Activated CD8-positive, alpha-beta memory T cell treated with anti-CD3 and anti-CD28 coated beads, Interleukin-2, amount 50 U/mL, for 24 hours (primary cell): ENCODE results near the gene GNL1.

Experiments used
- DNase-seq: peaks from one replicate; pipeline ENCODE4 v3.0.0-alpha.2; 2020; ENCODE audit errors: extremely low read depth

GNL1 gene, protein sequence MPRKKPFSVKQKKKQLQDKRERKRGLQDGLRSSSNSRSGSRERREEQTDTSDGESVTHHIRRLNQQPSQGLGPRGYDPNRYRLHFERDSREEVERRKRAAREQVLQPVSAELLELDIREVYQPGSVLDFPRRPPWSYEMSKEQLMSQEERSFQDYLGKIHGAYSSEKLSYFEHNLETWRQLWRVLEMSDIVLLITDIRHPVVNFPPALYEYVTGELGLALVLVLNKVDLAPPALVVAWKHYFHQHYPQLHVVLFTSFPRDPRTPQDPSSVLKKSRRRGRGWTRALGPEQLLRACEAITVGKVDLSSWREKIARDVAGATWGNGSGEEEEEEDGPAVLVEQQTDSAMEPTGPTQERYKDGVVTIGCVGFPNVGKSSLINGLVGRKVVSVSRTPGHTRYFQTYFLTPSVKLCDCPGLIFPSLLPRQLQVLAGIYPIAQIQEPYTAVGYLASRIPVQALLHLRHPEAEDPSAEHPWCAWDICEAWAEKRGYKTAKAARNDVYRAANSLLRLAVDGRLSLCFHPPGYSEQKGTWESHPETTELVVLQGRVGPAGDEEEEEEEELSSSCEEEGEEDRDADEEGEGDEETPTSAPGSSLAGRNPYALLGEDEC

GRCh38 chr6:30556066-30556905, at the start of gene GNL1:
TSS of gene GNL1 (minus strand) at chr6:30556489. CDS start at chr6:30556203, 286 bp downstream.
- peak; percentile 98 for DNase-seq

GRCh38 chr6:30603961-30604360, 47.7 kb upstream of the GNL1 start:
- no peak for DNase-seq

- DNase-seq = no peak
Observed at GRCh38 chr6:30601815-30602641, 45.7 kb upstream of the GNL1 start.

DNA sequence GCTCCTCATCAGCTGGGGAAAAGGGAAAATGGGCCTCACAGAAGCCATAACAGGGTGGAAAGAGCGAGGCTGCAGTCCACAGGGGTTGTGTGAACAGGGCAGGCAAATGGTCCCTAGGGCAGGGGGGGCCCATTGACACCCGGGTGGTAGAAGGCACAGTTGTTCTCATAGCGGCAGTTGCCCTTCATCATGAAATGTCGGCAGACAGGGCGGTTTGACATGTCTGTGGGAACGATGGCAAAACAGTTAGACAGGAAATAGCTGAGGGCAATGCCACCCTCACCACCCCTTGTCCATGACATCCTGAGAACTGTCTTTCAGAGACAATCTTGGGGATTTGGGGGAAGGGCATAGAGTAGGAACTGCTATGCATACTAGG, 45.1 kb upstream of the GNL1 start:
- no peak for DNase-seq

- DNase-seq = no peak
Observed at GRCh38 chr6:30600451-30600961, 44.2 kb upstream of the GNL1 start.

- DNase-seq = no peak
Observed at GRCh38 chr6:30599625-30600324, 43.5 kb upstream of the GNL1 start.

DNA sequence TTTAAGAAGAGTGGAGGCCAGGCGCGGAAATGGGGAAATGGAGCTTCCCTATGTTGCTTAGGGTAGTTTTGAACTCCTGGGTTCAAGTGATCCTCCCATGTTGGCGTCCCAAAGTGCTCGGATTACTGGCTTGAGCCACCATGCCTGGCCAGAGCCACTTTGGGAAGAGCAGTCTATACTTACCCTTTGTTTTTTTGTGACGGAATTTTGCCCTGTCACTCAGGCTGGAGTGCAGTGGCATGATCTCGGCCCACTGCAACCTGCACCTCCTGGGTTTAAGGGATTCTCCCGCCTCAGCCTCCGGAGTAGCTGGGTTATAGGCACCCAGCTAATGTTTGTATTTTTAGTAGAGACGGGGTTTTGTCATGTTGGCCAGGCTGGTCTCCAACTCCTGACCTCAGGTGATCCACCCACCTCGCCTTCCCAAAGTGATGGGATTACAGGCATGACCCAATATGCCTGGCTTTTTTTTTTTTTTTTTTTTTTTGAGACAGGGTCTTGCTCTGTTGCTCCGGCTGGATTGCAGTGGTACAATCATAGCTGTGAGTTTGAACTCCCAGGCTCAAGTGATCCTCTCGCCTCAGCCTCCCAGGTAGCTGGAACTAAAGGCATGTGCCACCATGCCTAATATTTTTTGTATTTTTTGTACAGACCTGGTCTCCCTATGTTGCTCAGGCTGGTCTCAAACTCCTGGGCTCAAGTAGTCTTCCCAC, 42.8 kb upstream of the GNL1 start:
- DNase-seq = no peak

DNA sequence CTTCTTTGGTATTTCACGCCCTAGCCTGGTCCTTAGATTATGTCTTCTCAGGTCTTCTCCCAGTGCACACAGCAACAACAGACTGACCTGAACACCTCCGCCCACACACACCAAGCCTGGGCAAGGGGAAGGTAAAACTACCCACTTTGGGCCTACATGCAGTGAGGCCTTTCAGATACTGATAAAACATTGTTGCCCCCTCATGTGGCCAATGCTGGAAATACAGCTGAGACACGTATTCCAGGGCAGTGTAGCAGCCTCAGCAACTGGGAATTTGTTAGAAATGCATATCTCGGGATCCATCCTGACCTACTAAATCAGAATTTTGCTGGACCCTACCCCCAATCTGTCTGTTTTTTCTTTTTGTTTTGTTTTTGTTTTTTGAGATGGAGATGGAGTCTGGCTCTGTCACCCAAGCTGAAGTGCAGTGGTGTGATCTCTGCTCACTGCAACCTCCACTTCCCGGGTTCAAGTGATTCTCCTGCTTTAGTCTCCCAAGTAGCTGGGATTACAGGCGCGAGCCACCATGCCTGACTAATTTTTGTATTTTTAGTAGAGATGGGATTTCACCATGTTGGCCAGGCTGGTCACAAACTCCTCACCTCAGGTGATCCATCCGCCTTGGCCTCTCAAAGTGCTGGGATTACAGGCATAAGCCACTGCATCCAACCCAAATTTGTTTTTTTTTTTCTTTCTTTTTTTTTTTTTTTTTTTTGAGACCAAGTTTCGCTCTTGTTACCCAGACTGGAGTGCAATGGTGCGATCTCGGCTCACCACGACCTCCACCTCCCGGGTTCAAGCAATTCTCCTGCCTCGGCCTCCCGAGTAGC, 41.2 kb upstream of the GNL1 start:
- DNase-seq = peak; percentile 63

- DNase-seq = no peak
Observed at GRCh38 chr6:30592287-30592686, 36.0 kb upstream of the GNL1 start.

- DNase-seq = no peak
Observed at GRCh38 chr6:30591008-30591407, 34.7 kb upstream of the GNL1 start.

- DNase-seq = no peak
Observed at GRCh38 chr6:30590509-30590908, 34.2 kb upstream of the GNL1 start.

DNA sequence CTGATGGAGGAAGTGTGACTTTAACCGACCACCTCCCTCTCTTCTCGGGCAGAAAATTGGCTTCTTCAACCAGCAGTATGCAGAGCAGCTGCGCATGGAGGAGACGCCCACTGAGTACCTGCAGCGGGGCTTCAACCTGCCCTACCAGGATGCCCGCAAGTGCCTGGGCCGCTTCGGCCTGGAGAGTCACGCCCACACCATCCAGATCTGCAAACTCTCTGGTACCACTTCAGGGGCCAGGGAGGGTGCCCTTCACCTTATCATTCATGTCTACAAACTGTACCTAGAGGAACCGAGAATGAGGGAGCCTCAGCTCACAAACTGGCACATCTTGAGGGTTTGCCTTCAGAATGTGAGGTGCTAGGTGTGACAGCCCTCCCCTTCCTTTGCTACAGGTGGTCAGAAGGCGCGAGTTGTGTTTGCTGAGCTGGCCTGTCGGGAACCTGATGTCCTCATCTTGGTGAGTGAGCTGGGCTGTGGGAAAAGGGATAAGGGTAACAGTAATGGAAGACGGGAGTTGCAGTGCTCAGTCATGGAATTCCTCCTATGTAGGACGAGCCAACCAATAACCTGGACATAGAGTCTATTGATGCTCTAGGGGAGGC, 33.6 kb upstream of the GNL1 start:
- no peak for DNase-seq

DNA sequence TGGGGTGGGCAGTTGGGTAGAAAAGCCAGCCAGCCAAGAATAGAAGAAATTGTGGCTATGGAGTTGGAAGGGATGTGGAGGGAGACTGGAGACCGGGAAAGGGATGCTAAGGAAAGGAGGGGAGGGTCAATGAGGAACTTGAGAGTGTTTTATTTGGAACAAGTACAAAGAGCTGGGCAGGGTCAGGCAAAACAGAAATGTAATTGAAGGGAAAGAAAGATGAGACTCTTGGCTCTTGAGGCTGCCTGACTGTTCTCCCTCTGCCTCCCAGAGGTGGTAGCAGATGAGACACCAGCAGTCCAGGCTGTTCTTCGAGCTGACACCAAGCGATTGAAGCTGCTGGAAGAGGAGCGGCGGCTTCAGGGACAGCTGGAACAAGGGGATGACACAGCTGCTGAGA, 27.6 kb upstream of the GNL1 start:
- no peak for DNase-seq

DNA sequence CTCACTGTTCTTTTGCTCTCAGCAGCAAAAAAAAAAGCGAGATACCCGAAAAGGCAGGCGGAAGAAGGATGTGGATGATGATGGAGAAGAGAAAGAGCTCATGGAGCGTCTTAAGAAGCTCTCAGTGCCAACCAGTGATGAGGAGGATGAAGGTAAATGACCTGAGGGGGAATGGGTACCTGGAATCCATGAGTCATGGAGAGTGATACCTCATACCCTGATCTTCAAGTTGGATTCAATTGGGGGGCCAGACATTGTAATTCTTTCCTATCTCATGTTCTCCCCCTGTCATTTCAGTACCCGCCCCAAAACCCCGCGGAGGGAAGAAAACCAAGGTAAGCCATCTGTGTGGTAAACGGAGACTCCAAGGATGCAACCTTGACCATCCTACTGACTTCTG, 21.8 kb upstream of the GNL1 start:
- DNase-seq = no peak

GRCh38 chr6:30573113-30573512, 16.8 kb upstream of the GNL1 start:
- DNase-seq = no peak

- no peak for DNase-seq
Observed at GRCh38 chr6:30572148-30572547, 15.9 kb upstream of the GNL1 start.

GRCh38 chr6:30571762-30572082, 15.4 kb upstream of the GNL1 start:
- DNase-seq = no peak

- peak; percentile 98 for DNase-seq
Observed at GRCh38 chr6:30571075-30571761, 14.9 kb upstream of the GNL1 start, which contains the start of gene ABCF1. TSS of gene ABCF1 (plus strand) at chr6:30571442. CDS start at chr6:30571488, 46 bp downstream.
